HG03457 (cell line): ENCODE results near the gene EFNB2.

Source experiments
- ATAC-seq: cut with Tn5 transposase; IDR thresholded peaks from one replicate; pipeline ENCODE4 v1.9.1; 2021; ENCODE audit warnings: moderate number of reproducible peaks; ENCODE audit not compliant: unreplicated experiment

EFNB2 gene

GRCh38 chr13:106535552-106536243 lies at the start of gene EFNB2:
Gene EFNB2, minus strand, starts transcription at chr13:106535662. Its CDS starts 698 bp downstream, at chr13:106534964.
- ATAC-seq = peak; percentile 96

- no peak for ATAC-seq
Observed at GRCh38 chr13:106581225-106581624, 45.8 kb upstream of the EFNB2 start.

GRCh38 chr13:106575896-106576295 lies 40.4 kb upstream of the EFNB2 start:
- ATAC-seq = no peak

- no peak for ATAC-seq
Observed at GRCh38 chr13:106573868-106574267, 38.4 kb upstream of the EFNB2 start.

- ATAC-seq = no peak
Observed at GRCh38 chr13:106573284-106573846, 37.9 kb upstream of the EFNB2 start.

GRCh38 chr13:106570299-106570852 lies 34.9 kb upstream of the EFNB2 start:
- ATAC-seq = no peak

GRCh38 chr13:106569233-106570095 lies 34.0 kb upstream of the EFNB2 start:
- no peak for ATAC-seq

- peak; percentile 28 for ATAC-seq
Observed at GRCh38 chr13:106568299-106569003, 33.0 kb upstream of the EFNB2 start.

GRCh38 chr13:106567474-106568298 lies 32.2 kb upstream of the EFNB2 start, which contains the start of gene ARGLU1:
Gene ARGLU1, minus strand, starts transcription at chr13:106568137. Its CDS starts 218 bp downstream, at chr13:106567919.
- peak; percentile 71 for ATAC-seq

GRCh38 chr13:106566641-106567473 lies 31.4 kb upstream of the EFNB2 start:
- ATAC-seq = peak; percentile 37

- no peak for ATAC-seq
Observed at GRCh38 chr13:106565127-106565775, 29.8 kb upstream of the EFNB2 start.

- ATAC-seq = no peak
Observed at GRCh38 chr13:106562301-106562700, 26.8 kb upstream of the EFNB2 start.

GRCh38 chr13:106561551-106562170 lies 26.2 kb upstream of the EFNB2 start:
- ATAC-seq = peak; percentile 89

- peak; percentile 41 for ATAC-seq
Observed at GRCh38 chr13:106560821-106561220, 25.4 kb upstream of the EFNB2 start.

- no peak for ATAC-seq
Observed at GRCh38 chr13:106558527-106558926, 23.1 kb upstream of the EFNB2 start.

- ATAC-seq = no peak
Observed at GRCh38 chr13:106555631-106556328, 20.3 kb upstream of the EFNB2 start.

- ATAC-seq = no peak
Observed at GRCh38 chr13:106551751-106552150, 16.3 kb upstream of the EFNB2 start.
